Kidney (tissue), 14 donors: Measurements from ENCODE around the gene ME1. TPM values are rescaled to one million over a fixed set of nuclear protein-coding genes. Genes with fewer than 3 reads are reported as not detected.

ENCODE experiments used
- DNase-seq, 5 donors: peaks; one replicate each; pipeline ENCODE4 v3.0.0-alpha.2; 2013 to 2020
- FAIRE-seq: peaks from 2 replicates; lab custom pipeline; 2012; peaks lifted over from hg19 to GRCh38; lab: Jason Lieb, UNC
- H3K27ac ChIP-seq, 2 donors: one replicate each; pipeline ENCODE4 v1.7.0; 2013; ENCODE audit warnings: low read depth in 2 of 2, low read length in 2 of 2, inconsistent platforms in 1 of 2
- H3K27me3 ChIP-seq: one replicate; pipeline ENCODE4 v1.7.1; 2013; ENCODE audit warnings: low read length, inconsistent platforms; ENCODE audit not compliant: control insufficient read depth, insufficient read depth
- H3K36me3 ChIP-seq, 3 donors: one replicate each; pipeline versions ENCODE4 v1.7.0 to v1.7.1; 2013; ENCODE audit warnings: low read length in 3 of 3, control low read depth in 1 of 3, inconsistent platforms in 1 of 3; ENCODE audit not compliant: insufficient read depth in 3 of 3, control insufficient read depth in 2 of 3
- H3K4me1 ChIP-seq, 3 donors: one replicate each; pipeline versions ENCODE4 v1.7.0 to v1.7.1; 2013; ENCODE audit warnings: low read length in 3 of 3, inconsistent platforms in 1 of 3, low read depth in 1 of 3; ENCODE audit not compliant: control insufficient read depth in 2 of 3, insufficient read depth in 2 of 3
- H3K4me3 ChIP-seq, 3 donors: one replicate each; pipeline versions ENCODE4 v1.7.0 to v1.8.1; 2013; ENCODE audit warnings: low read length in 3 of 3, control low read depth in 1 of 3, inconsistent platforms in 1 of 3
- H3K9ac ChIP-seq, 3 donors: one replicate each; pipeline versions ENCODE4 v1.7.0 to v1.7.1; 2013; ENCODE audit warnings: low read length in 3 of 3, control low read depth in 1 of 3, inconsistent platforms in 1 of 3
- H3K9me3 ChIP-seq, 3 donors: one replicate each; pipeline versions ENCODE4 v1.7.0 to v1.7.1; 2013; ENCODE audit warnings: low read length in 3 of 3, control low read depth in 1 of 3, inconsistent platforms in 1 of 3; ENCODE audit not compliant: control insufficient read depth in 2 of 3, insufficient read depth in 1 of 3
- CTCF ChIP-seq: IDR thresholded peaks from 3 replicates; pipeline ENCODE4 v1.5.1; 2012; ENCODE audit warnings: mild to moderate bottlenecking, moderate library complexity, borderline replicate concordance; ENCODE audit not compliant: insufficient read depth; ENCODE audit errors: extremely low read depth
- intact Hi-C: fragments of 100-400 bp; cut with DNase I; formaldehyde crosslinking; loops from one replicate; pipeline ENCODE4 v1.11.1; 2022
- polyA plus RNA-seq: library from polyadenylated mRNA; stranded (reverse); fragments of 350-450 nt; fragmentation: Illumina TruSeq; extraction: RNeasy Lipid Tissue Mini Kit (QIAGEN cat#74804); gene quantifications from one replicate; pipeline ENCODE4 v1.2.3, GENCODE V29; 2014; ENCODE audit warnings: low read depth, low replicate concordance; ENCODE audit not compliant: insufficient read depth
- total RNA-seq: library from RNA; stranded (reverse); fragmentation: NEBNext Ultra II Directional; extraction: Animal tissue kit (Norgen Biotek cat#: 25700); gene quantifications from one replicate; pipeline ENCODE4 v1.2.1, GENCODE V29; 2021
- donor health status: control.
- donor health status: control.
- donor health status: control.
- donor health status: control.
- donor health status: control.
- donor health status: DM: yes; HTN: yes; CAD: no.
- donor health status: Normal renal cell carcinoma (clear cell type).

Gene ME1
- total and polyA plus RNA-seq, 2 donors from 2014 or later, result 3.3 to 5.5 TPM

DNA sequence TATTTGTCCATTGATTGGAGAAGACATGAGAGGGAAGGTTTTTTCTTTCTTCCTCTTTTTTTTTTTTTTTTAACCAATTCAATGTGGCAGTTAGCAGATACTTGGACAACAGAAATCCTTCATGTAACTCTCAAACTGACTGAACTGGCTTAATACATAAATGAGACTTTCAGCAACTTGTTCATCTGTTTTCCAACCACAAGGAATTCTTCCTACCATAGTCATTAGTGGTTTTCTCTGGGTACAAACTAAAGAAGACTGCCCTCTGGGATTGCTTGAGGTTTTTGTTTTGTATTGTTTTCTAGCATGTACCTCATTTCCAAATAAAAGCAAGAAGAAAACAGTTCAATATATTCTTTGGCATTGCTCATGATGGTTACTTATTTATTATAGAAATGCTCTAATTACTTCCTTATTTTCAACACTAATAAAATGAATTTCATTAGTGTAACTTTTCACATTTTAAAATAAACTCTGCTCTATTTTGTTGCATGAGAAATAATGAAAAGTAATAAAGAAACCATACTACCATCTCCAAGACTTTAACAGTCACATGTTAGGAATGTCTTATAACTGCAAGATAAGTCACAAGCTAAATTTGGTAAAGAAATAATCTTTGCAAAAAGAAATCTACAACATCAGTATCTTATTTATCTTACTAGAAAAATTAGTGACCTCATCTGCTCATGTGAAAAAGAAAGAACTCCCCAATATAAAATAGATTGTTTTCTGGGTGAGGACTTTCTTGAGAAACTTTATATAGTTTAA lies 52.0 kb downstream of the ME1 start:
- FAIRE-seq (no peak), DNase-seq (no peak)
- Histone ChIP-seq H3K27me3 (no peaks in the 10 kb centered on the region), H3K4me3 (no peak overlapping the region), H3K4me1 (no peaks in the 10 kb centered on the region), H3K9me3 (no peaks in the 10 kb centered on the region), H3K27ac (no peak overlapping the region), H3K9ac (no peak overlapping the region), H3K36me3 (no peaks in the 10 kb centered on the region)
- no peak for TF ChIP-seq CTCF
- intact Hi-C loops, result no loop called here

GRCh38 chr6:83371423-83371822 lies 59.4 kb downstream of the ME1 start:
- Histone ChIP-seq H3K36me3 (no peaks in the 10 kb centered on the region), H3K27ac (no peak overlapping the region), H3K9me3 (no peaks in the 10 kb centered on the region), H3K27me3 (no peaks in the 10 kb centered on the region), H3K9ac (no peak overlapping the region), H3K4me3 (no peak overlapping the region), H3K4me1 (no peaks in the 10 kb centered on the region)
- intact Hi-C loops, result no loop called here
- no peak for TF ChIP-seq CTCF
- no peak for FAIRE-seq
- no peak for DNase-seq

- DNase-seq (peak in 1 of 5 donors; percentile 7), FAIRE-seq (no peak)
- no peak overlapping the region for H3K9ac ChIP-seq
- H3K36me3 ChIP-seq, result no peaks in the 10 kb centered on the region
- intact Hi-C loops, result no loop called here
- no peak overlapping the region for H3K27ac ChIP-seq
- H3K27me3 ChIP-seq, result no peaks in the 10 kb centered on the region
- H3K4me1 ChIP-seq, result no peaks in the 10 kb centered on the region
- H3K9me3 ChIP-seq, result no peaks in the 10 kb centered on the region
- no peak for TF ChIP-seq CTCF
- no peak overlapping the region for H3K4me3 ChIP-seq
These were observed 60.3 kb downstream of the ME1 start for GRCh38 chr6:83370567-83370966.

DNA sequence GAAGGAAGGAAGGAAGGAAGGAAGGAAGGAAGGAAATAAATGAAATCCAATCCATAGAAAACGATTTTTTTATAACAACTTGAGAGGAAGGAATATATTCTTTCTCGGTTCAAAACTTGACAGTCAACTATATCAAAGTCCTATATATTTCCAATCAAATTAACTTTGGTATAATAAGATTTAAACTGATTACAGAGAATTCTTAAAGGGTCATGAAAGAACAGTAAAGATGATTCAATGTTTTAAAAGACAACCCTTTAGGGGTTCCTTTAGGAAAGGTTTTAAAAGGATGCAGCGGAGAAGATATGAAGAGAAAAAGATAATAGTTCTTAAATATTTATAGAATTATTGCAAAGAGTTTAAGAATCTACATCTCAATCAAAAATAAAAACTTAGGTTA lies 61.2 kb downstream of the ME1 start:
- no peak overlapping the region for H3K27ac ChIP-seq
- no peaks in the 10 kb centered on the region for H3K36me3 ChIP-seq
- intact Hi-C loops, result no loop called here
- H3K9ac ChIP-seq, result no peak overlapping the region
- no peak for FAIRE-seq
- H3K4me3 ChIP-seq, result no peak overlapping the region
- no peaks in the 10 kb centered on the region for H3K9me3 ChIP-seq
- H3K27me3 ChIP-seq, result no peaks in the 10 kb centered on the region
- no peak for TF ChIP-seq CTCF
- no peaks in the 10 kb centered on the region for H3K4me1 ChIP-seq
- no peak for DNase-seq
